ENCODE data around the gene HAT1. TPM values are rescaled to one million over a fixed set of nuclear protein-coding genes. Genes with fewer than 3 reads are reported as not detected.

Gene HAT1
- total RNA-seq, 1 experiment from 2014 or later: 58.9 TPM

DNA sequence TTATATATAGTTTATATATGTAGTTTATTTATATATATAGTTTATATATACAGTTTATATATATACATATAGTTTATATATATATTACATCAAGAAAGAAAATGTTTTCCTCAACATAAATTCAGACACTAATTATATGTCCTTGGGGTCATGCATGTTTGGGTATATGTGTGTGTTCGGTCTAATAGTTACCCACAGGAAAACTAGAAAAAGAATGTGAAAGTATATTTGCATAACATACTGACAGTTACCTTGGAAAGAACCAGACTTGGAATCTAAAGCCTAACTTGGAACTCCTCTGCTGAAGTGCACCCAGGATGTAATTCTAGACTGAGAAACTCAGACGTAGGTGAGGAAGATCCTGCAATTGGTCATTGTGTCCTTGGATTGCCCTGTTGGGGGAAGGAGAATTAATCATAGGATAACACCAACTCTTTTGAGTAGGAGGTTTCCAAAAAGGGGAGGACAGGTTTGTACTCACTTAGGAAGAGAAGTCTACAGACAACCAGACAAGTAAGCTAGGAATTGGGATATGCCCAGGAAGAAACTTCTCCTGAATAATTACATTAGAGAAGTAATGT, 19.3 kb upstream of the HAT1 start:
- peaks cover 11% of the 10 kb centered on the region; the same call in 1 of the 2 replicates for H3K9me3 Mint-ChIP-seq
- H3K4me3 Mint-ChIP-seq: no peak overlapping the region
- CTCF ChIA-PET: no interaction called here
- H3K36me3 Mint-ChIP-seq: peaks cover 6% of the 10 kb centered on the region; the same call in 1 of the 2 replicates
- TF ChIP-seq FOXK1 (CRISPR knock-in tag; IDR thresholded peaks at IDR 0.05): no peak
- no peak for TF ChIP-seq NFATC4 (CRISPR knock-in tag; IDR thresholded peaks at IDR 0.05)
- TF ChIP-seq ZNF671 (CRISPR knock-in tag; IDR thresholded peaks at IDR 0.05): no peak
- TF ChIP-seq, protein P1, sequence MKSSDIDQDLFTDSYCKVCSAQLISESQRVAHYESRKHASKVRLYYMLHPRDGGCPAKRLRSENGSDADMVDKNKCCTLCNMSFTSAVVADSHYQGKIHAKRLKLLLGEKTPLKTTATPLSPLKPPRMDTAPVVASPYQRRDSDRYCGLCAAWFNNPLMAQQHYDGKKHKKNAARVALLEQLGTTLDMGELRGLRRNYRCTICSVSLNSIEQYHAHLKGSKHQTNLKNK (CRISPR knock-in tag; IDR thresholded peaks at IDR 0.05): no peak
- no peak for TF ChIP-seq MYBL2 (CRISPR knock-in tag; IDR thresholded peaks at IDR 0.05)
- TF ChIP-seq, protein P2, sequence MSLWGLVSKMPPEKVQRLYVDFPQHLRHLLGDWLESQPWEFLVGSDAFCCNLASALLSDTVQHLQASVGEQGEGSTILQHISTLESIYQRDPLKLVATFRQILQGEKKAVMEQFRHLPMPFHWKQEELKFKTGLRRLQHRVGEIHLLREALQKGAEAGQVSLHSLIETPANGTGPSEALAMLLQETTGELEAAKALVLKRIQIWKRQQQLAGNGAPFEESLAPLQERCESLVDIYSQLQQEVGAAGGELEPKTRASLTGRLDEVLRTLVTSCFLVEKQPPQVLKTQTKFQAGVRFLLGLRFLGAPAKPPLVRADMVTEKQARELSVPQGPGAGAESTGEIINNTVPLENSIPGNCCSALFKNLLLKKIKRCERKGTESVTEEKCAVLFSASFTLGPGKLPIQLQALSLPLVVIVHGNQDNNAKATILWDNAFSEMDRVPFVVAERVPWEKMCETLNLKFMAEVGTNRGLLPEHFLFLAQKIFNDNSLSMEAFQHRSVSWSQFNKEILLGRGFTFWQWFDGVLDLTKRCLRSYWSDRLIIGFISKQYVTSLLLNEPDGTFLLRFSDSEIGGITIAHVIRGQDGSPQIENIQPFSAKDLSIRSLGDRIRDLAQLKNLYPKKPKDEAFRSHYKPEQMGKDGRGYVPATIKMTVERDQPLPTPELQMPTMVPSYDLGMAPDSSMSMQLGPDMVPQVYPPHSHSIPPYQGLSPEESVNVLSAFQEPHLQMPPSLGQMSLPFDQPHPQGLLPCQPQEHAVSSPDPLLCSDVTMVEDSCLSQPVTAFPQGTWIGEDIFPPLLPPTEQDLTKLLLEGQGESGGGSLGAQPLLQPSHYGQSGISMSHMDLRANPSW (CRISPR knock-in tag; conservative IDR thresholded peaks at IDR 0.05; ENCODE audit: low read depth): no peak
- TF ChIP-seq, protein P3, sequence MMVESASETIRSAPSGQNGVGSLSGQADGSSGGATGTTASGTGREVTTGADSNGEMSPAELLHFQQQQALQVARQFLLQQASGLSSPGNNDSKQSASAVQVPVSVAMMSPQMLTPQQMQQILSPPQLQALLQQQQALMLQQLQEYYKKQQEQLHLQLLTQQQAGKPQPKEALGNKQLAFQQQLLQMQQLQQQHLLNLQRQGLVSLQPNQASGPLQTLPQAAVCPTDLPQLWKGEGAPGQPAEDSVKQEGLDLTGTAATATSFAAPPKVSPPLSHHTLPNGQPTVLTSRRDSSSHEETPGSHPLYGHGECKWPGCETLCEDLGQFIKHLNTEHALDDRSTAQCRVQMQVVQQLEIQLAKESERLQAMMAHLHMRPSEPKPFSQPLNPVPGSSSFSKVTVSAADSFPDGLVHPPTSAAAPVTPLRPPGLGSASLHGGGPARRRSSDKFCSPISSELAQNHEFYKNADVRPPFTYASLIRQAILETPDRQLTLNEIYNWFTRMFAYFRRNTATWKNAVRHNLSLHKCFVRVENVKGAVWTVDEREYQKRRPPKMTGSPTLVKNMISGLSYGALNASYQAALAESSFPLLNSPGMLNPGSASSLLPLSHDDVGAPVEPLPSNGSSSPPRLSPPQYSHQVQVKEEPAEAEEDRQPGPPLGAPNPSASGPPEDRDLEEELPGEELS (CRISPR knock-in tag; IDR thresholded peaks at IDR 0.05): no peak
- TF ChIP-seq, protein P4, sequence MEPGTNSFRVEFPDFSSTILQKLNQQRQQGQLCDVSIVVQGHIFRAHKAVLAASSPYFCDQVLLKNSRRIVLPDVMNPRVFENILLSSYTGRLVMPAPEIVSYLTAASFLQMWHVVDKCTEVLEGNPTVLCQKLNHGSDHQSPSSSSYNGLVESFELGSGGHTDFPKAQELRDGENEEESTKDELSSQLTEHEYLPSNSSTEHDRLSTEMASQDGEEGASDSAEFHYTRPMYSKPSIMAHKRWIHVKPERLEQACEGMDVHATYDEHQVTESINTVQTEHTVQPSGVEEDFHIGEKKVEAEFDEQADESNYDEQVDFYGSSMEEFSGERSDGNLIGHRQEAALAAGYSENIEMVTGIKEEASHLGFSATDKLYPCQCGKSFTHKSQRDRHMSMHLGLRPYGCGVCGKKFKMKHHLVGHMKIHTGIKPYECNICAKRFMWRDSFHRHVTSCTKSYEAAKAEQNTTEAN (CRISPR knock-in tag; IDR thresholded peaks at IDR 0.05): no peak
- TF ChIP-seq, protein P5, sequence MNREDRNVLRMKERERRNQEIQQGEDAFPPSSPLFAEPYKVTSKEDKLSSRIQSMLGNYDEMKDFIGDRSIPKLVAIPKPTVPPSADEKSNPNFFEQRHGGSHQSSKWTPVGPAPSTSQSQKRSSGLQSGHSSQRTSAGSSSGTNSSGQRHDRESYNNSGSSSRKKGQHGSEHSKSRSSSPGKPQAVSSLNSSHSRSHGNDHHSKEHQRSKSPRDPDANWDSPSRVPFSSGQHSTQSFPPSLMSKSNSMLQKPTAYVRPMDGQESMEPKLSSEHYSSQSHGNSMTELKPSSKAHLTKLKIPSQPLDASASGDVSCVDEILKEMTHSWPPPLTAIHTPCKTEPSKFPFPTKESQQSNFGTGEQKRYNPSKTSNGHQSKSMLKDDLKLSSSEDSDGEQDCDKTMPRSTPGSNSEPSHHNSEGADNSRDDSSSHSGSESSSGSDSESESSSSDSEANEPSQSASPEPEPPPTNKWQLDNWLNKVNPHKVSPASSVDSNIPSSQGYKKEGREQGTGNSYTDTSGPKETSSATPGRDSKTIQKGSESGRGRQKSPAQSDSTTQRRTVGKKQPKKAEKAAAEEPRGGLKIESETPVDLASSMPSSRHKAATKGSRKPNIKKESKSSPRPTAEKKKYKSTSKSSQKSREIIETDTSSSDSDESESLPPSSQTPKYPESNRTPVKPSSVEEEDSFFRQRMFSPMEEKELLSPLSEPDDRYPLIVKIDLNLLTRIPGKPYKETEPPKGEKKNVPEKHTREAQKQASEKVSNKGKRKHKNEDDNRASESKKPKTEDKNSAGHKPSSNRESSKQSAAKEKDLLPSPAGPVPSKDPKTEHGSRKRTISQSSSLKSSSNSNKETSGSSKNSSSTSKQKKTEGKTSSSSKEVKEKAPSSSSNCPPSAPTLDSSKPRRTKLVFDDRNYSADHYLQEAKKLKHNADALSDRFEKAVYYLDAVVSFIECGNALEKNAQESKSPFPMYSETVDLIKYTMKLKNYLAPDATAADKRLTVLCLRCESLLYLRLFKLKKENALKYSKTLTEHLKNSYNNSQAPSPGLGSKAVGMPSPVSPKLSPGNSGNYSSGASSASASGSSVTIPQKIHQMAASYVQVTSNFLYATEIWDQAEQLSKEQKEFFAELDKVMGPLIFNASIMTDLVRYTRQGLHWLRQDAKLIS (CRISPR knock-in tag; IDR thresholded peaks at IDR 0.05; ENCODE audit: borderline replicate concordance): no peak
- TF ChIP-seq, protein P6, sequence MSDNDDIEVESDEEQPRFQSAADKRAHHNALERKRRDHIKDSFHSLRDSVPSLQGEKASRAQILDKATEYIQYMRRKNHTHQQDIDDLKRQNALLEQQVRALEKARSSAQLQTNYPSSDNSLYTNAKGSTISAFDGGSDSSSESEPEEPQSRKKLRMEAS (CRISPR knock-in tag; IDR thresholded peaks at IDR 0.05): no peak
- TF ChIP-seq ZNF121 (CRISPR knock-in tag; IDR thresholded peaks at IDR 0.05): no peak
- TF ChIP-seq, protein P7, sequence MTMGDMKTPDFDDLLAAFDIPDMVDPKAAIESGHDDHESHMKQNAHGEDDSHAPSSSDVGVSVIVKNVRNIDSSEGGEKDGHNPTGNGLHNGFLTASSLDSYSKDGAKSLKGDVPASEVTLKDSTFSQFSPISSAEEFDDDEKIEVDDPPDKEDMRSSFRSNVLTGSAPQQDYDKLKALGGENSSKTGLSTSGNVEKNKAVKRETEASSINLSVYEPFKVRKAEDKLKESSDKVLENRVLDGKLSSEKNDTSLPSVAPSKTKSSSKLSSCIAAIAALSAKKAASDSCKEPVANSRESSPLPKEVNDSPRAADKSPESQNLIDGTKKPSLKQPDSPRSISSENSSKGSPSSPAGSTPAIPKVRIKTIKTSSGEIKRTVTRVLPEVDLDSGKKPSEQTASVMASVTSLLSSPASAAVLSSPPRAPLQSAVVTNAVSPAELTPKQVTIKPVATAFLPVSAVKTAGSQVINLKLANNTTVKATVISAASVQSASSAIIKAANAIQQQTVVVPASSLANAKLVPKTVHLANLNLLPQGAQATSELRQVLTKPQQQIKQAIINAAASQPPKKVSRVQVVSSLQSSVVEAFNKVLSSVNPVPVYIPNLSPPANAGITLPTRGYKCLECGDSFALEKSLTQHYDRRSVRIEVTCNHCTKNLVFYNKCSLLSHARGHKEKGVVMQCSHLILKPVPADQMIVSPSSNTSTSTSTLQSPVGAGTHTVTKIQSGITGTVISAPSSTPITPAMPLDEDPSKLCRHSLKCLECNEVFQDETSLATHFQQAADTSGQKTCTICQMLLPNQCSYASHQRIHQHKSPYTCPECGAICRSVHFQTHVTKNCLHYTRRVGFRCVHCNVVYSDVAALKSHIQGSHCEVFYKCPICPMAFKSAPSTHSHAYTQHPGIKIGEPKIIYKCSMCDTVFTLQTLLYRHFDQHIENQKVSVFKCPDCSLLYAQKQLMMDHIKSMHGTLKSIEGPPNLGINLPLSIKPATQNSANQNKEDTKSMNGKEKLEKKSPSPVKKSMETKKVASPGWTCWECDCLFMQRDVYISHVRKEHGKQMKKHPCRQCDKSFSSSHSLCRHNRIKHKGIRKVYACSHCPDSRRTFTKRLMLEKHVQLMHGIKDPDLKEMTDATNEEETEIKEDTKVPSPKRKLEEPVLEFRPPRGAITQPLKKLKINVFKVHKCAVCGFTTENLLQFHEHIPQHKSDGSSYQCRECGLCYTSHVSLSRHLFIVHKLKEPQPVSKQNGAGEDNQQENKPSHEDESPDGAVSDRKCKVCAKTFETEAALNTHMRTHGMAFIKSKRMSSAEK (CRISPR knock-in tag; IDR thresholded peaks at IDR 0.05; ENCODE audit: borderline replicate concordance): no peak
- H3K27ac Mint-ChIP-seq: no peak overlapping the region
- H3K4me1 Mint-ChIP-seq: no peaks in the 10 kb centered on the region
- POLR2A ChIA-PET: no interaction called here
- DNase-seq (ENCODE audit: low spot score) (no peak), ATAC-seq (no peak)
- H3K27me3 Mint-ChIP-seq (ENCODE audit: low read depth): no peaks in the 10 kb centered on the region

Data from WTC11 (cell line).